Ishikawa (cell line): ENCODE results near the gene GALNT7.

Experiments
- CEBPB ChIP-seq: IDR thresholded peaks from 2 replicates; pipeline ENCODE4 v1.6.1; 2012
- CREB1 ChIP-seq: IDR thresholded peaks from 2 replicates; pipeline ENCODE4 v1.6.1; 2012; ENCODE audit warnings: low read depth
- EP300 ChIP-seq: IDR thresholded peaks from 2 replicates; pipeline ENCODE4 v1.6.1; 2012; ENCODE audit warnings: borderline replicate concordance
- FOXM1 ChIP-seq: IDR thresholded peaks from 2 replicates; pipeline ENCODE4 v1.6.1; 2012; ENCODE audit warnings: low read depth, borderline replicate concordance
- NFIC ChIP-seq: IDR thresholded peaks from 2 replicates; pipeline ENCODE4 v1.6.1; 2012
- RAD21 ChIP-seq: IDR thresholded peaks from 2 replicates; pipeline ENCODE4 v1.6.1; 2012; ENCODE audit warnings: low read depth
- TAF1 ChIP-seq: IDR thresholded peaks from 2 replicates; pipeline ENCODE4 v1.6.1; 2012; ENCODE audit warnings: low read depth, mild to moderate bottlenecking
- TEAD4 ChIP-seq: IDR thresholded peaks from 2 replicates; pipeline ENCODE4 v1.6.1; 2012
- TF ChIP-seq, protein P1 (sequence below): IDR thresholded peaks from 2 replicates; pipeline ENCODE4 v1.6.1; 2012
- TF ChIP-seq, protein P2 (sequence below): IDR thresholded peaks from 2 replicates; pipeline ENCODE4 v1.6.1; 2012; ENCODE audit warnings: low read depth, mild to moderate bottlenecking

DNA sequence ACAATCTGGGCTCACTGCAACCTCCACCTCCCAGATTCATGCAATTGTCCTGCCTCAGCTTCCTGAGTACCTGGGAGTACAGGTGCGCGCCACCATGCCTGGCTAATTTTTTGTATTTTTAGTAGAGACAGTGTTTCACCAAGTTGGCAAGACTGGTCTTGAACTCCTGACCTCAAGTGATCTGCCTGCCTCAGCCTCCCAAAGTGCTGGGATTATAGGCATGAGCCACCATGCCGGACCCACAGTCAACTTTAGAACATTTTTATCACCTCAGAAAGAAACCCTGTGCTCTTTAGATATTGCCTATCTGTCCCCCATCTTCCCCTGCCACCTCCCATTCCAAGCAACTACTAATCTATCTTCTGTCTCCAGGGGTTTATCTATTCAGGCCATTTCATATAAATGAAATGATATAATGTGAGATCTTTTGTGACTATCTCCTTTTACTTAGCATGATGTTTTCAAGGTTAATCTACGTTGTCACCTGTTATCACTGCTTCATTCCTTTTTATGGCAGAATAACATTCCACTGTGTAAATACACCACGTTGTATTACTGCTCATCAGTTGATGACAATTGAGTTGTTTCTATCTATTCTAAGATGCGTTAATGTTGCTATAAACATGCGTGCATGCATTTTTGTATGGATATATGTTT is 44.3 kb upstream of the GALNT7 start:
- TF ChIP-seq FOXM1 (no peak), TEAD4 (no peak), CREB1 (no peak), RAD21 (no peak), NFIC (no peak), CEBPB (no peak), EP300 (no peak), TAF1 (no peak)
- TF ChIP-seq, protein P1, sequence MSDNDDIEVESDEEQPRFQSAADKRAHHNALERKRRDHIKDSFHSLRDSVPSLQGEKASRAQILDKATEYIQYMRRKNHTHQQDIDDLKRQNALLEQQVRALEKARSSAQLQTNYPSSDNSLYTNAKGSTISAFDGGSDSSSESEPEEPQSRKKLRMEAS = no peak
- TF ChIP-seq, protein P2, sequence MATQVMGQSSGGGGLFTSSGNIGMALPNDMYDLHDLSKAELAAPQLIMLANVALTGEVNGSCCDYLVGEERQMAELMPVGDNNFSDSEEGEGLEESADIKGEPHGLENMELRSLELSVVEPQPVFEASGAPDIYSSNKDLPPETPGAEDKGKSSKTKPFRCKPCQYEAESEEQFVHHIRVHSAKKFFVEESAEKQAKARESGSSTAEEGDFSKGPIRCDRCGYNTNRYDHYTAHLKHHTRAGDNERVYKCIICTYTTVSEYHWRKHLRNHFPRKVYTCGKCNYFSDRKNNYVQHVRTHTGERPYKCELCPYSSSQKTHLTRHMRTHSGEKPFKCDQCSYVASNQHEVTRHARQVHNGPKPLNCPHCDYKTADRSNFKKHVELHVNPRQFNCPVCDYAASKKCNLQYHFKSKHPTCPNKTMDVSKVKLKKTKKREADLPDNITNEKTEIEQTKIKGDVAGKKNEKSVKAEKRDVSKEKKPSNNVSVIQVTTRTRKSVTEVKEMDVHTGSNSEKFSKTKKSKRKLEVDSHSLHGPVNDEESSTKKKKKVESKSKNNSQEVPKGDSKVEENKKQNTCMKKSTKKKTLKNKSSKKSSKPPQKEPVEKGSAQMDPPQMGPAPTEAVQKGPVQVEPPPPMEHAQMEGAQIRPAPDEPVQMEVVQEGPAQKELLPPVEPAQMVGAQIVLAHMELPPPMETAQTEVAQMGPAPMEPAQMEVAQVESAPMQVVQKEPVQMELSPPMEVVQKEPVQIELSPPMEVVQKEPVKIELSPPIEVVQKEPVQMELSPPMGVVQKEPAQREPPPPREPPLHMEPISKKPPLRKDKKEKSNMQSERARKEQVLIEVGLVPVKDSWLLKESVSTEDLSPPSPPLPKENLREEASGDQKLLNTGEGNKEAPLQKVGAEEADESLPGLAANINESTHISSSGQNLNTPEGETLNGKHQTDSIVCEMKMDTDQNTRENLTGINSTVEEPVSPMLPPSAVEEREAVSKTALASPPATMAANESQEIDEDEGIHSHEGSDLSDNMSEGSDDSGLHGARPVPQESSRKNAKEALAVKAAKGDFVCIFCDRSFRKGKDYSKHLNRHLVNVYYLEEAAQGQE = no peak
